ENCODE data around the gene LACTBL1.
A peak's percentile ranks its signal among the peaks of the same experiment; 100 is the strongest.

LACTBL1 gene

GRCh38 chr1:22913421-22914141 is 59.1 kb downstream of the LACTBL1 start:
- no peak for DNase-seq (ENCODE audit: low spot score)

DNA sequence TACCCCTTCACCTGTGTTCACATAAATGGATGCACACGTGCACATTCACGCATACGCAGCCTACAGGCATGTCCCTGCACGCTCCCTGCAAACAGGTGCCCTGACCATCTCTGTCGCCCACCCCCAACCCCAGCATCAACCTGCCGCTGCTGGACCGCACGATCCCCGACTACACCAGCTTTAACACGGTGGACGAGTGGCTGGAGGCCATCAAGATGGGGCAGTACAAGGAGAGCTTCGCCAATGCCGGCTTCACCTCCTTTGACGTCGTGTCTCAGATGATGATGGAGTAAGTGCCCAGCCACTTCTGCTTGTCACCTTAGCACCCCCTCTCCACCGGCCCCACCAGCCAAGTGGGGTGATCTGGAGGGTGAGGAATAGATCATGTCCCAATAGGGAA is 60.4 kb downstream of the LACTBL1 start:
- no peak for DNase-seq (ENCODE audit: low spot score)

GRCh38 chr1:22910986-22911651 is 61.5 kb downstream of the LACTBL1 start:
- DNase-seq (ENCODE audit: low spot score): no peak

DNA sequence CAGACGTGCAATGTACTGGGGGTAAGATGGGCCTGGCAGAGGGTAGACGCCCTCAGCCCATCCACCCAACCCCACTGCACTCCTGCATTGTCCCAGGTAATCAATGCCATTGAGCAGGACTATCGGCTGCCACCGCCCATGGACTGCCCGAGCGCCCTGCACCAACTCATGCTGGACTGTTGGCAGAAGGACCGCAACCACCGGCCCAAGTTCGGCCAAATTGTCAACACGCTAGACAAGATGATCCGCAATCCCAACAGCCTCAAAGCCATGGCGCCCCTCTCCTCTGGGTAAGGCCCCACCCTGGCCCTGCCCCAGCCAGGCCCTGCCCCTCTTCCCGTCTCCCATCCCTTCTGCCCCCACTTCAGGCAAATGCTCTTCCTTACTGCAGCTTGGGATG is 62.4 kb downstream of the LACTBL1 start:
- DNase-seq (ENCODE audit: low spot score): no peak

- no peak for DNase-seq (ENCODE audit: low spot score)
Measured at GRCh38 chr1:22908880-22909426, 63.7 kb downstream of the LACTBL1 start.

- DNase-seq (ENCODE audit: low spot score): no peak
Measured at GRCh38 chr1:22907528-22907927, 65.1 kb downstream of the LACTBL1 start.

- DNase-seq (ENCODE audit: low spot score): no peak
Measured at GRCh38 chr1:22906968-22907367, 65.7 kb downstream of the LACTBL1 start.

- peak; percentile 45 for DNase-seq (ENCODE audit: low spot score)
Measured at GRCh38 chr1:22903113-22903512, 69.6 kb downstream of the LACTBL1 start.
